PC-3 (cell line): ENCODE data around the gene CLASP1.

Source experiments
- EZH2 ChIP-seq: fragments of 300-600 bp; sonication (generic); IDR thresholded peaks from one replicate; pipeline ENCODE4 v1.6.1; 2017; ENCODE audit warnings: antibody characterized with exemption, mild to moderate bottlenecking, low read length; ENCODE audit not compliant: unreplicated experiment
- TF ChIP-seq, protein P1 (sequence below): fragments of 300-600 bp; sonication (generic); conservative IDR thresholded peaks from 2 replicates; pipeline ENCODE4 v1.5.1; 2017; ENCODE audit warnings: antibody characterized with exemption, low read depth, mild to moderate bottlenecking, low read length

DNA sequence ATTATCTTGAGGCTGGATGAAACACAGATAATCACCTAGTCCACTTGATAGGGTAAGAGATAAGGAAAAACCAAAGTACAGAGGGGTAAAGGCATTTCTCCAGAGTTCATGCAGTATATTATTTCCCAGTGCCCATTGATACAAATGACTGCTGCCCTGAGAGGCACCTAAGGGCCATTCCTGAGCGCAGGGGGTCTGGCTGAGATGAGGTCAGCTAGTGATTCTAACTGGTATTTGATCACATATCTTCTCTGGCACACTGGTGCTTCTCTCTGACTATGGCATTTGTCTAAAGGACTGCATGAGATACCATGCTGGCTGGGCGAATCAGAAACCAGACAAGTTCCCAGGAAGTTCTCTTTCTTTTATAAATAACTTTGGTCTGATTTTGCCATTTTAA is 291.0 kb downstream of the CLASP1 start:
- TF ChIP-seq, protein P1, sequence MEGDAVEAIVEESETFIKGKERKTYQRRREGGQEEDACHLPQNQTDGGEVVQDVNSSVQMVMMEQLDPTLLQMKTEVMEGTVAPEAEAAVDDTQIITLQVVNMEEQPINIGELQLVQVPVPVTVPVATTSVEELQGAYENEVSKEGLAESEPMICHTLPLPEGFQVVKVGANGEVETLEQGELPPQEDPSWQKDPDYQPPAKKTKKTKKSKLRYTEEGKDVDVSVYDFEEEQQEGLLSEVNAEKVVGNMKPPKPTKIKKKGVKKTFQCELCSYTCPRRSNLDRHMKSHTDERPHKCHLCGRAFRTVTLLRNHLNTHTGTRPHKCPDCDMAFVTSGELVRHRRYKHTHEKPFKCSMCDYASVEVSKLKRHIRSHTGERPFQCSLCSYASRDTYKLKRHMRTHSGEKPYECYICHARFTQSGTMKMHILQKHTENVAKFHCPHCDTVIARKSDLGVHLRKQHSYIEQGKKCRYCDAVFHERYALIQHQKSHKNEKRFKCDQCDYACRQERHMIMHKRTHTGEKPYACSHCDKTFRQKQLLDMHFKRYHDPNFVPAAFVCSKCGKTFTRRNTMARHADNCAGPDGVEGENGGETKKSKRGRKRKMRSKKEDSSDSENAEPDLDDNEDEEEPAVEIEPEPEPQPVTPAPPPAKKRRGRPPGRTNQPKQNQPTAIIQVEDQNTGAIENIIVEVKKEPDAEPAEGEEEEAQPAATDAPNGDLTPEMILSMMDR: no peak
- no peak for TF ChIP-seq EZH2
